Psoas muscle (tissue), 8 donors: ENCODE data around the gene BCAS4. TPM values are rescaled to one million over a fixed set of nuclear protein-coding genes. Genes with fewer than 3 reads are reported as not detected.

Source experiments
- ATAC-seq, 4 donors: fragments of 200-7000 bp; cut with Tn5 transposase; one replicate each; pipeline ENCODE4 v1.9.1; 2020; ENCODE audit warnings: moderate library complexity in 3 of 4, mild to moderate bottlenecking in 2 of 4
- DNase-seq, 2 donors: peaks; one replicate each; pipeline ENCODE4 v3.0.0-alpha.2; 2020
- H3K27ac ChIP-seq: fragments of 200-600 bp; one replicate; pipeline ENCODE4 v1.8.0; 2022
- H3K27me3 ChIP-seq, 3 donors: fragments of 200-600 bp in 1 of 3; one replicate each; pipeline versions ENCODE4 v1.6.1 to v1.8.0; 2013 to 2022; ENCODE audit warnings: low read length in 2 of 3, mild to moderate bottlenecking in 2 of 3, moderate library complexity in 1 of 3; ENCODE audit not compliant: insufficient read depth in 3 of 3
- H3K36me3 ChIP-seq, 2 donors: fragments of 200-600 bp in 1 of 2; one replicate each; pipeline versions ENCODE4 v1.6.1 to v1.8.0; 2013 to 2022; ENCODE audit warnings: low read depth in 1 of 2, mild to moderate bottlenecking in 1 of 2, moderate library complexity in 1 of 2; ENCODE audit not compliant: insufficient read depth in 1 of 2
- H3K4me1 ChIP-seq: fragments of 200-600 bp; one replicate; pipeline ENCODE4 v1.8.0; 2022
- H3K4me3 ChIP-seq: fragments of 200-600 bp; one replicate; pipeline ENCODE4 v1.8.0; 2022; ENCODE audit warnings: mild to moderate bottlenecking
- H3K9me3 ChIP-seq: fragments of 200-600 bp; one replicate; pipeline ENCODE4 v1.8.0; 2022
- WGBS, 3 donors: extraction: QIAGEN DNeasy Blood & Tissue Kit; methylation state at CpG; one replicate each; pipeline versions ENCODE4 v1.1.6 to v1.1.7; 2013; 5-methylcytosine and 5-hydroxymethylcytosine counted together
- intact Hi-C, 2 donors: fragments of 100-400 bp; cut with DNase I; formaldehyde crosslinking; loops; one replicate each; pipeline versions ENCODE4 v1.11.0 to v1.14.2; 2022
- polyA plus RNA-seq, 3 donors: library from polyadenylated mRNA; stranded (reverse); fragments of 200-250 nt; gene quantifications; one replicate each; pipeline ENCODE4 v1.2.3, GENCODE V29; 2013
- total RNA-seq, 4 donors: library from RNA; stranded (reverse); fragmentation: NEBNext Ultra II Directional in 2 of 4; extraction: Animal tissue kit (Norgen Biotek cat#: 25700) in 2 of 4; gene quantifications; one replicate each; pipeline versions ENCODE4 v1.2.1 to v1.2.4, GENCODE V29; 2021 to 2023
- TF ChIP-seq, protein P1 (sequence below): fragments of 200-600 bp; IDR thresholded peaks from one replicate; pipeline ENCODE4 v1.8.0; 2022; ENCODE audit warnings: antibody characterized with exemption
- donor health status: healthy with polysubstance abuse.
- donor health status: DM: no; HTN: no; CAD: no; lungs with moderate emphysema.
- donor health status: Bipolar disorder and iron deficiency.
- donor health status: healthy.
- donor health status: DM: yes; HTN: yes; CAD: no.
- donor health status: DM: no; HTN: no; CAD: no.
- donor health status: DM: no; HTN: no; CAD: no.
- donor health status: DM: yes; HTN: yes; CAD: no.

BCAS4 gene
- total and polyA plus RNA-seq, 7 donors, result 0.24 to 1.9 (median 0.38) TPM

DNA sequence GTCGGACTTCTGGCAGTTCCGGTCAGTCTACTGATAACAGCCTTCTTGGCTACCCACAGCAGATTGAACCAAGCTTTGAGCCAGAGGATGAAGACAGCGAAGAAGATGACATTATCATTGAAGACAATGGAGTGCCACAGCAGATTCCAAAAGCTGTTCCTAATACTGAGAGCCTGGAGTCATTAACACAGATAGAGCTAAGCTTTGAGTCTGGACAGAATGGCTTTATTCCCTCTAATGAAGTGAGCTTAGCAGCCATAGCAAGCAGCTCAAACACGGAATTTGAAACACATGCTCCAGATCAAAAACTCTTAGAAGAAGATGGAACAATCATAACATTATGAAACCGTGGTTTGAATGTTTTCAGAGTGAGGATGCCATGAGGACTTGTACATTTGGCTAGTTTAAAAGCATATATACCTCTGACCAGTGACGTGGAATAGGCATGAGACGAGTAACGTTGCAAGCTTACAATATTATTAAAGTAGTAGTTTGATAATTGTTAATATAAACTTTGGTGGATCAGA is 44.7 kb upstream of the BCAS4 start:
- Histone ChIP-seq H3K9me3 (no peaks in the 10 kb centered on the region), H3K36me3 (no peaks in the 10 kb centered on the region), H3K27ac (no peak overlapping the region), H3K27me3 (no peaks in the 10 kb centered on the region), H3K4me1 (peaks cover 1% of the 10 kb centered on the region), H3K4me3 (no peak overlapping the region)
- intact Hi-C loops, result no loop called here
- DNase-seq (no peak), ATAC-seq (no peak)
- TF ChIP-seq, protein P1, sequence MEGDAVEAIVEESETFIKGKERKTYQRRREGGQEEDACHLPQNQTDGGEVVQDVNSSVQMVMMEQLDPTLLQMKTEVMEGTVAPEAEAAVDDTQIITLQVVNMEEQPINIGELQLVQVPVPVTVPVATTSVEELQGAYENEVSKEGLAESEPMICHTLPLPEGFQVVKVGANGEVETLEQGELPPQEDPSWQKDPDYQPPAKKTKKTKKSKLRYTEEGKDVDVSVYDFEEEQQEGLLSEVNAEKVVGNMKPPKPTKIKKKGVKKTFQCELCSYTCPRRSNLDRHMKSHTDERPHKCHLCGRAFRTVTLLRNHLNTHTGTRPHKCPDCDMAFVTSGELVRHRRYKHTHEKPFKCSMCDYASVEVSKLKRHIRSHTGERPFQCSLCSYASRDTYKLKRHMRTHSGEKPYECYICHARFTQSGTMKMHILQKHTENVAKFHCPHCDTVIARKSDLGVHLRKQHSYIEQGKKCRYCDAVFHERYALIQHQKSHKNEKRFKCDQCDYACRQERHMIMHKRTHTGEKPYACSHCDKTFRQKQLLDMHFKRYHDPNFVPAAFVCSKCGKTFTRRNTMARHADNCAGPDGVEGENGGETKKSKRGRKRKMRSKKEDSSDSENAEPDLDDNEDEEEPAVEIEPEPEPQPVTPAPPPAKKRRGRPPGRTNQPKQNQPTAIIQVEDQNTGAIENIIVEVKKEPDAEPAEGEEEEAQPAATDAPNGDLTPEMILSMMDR, result no peak
- 79 to 86% (median 81%) methylated on average over 8 of the region's 8 CpGs for WGBS, 3 donors

- intact Hi-C loops, result no loop called here
Measured at GRCh38 chr20:50753152-50753551, 41.7 kb upstream of the BCAS4 start.

GRCh38 chr20:50754420-50754819 is 40.4 kb upstream of the BCAS4 start:
- 82 to 89% (median 82%) methylated on average over 4 of the region's 4 CpGs for WGBS, 3 donors
- H3K27me3 ChIP-seq, result no peaks in the 10 kb centered on the region
- intact Hi-C loops, result no loop called here
- H3K27ac ChIP-seq, result no peak overlapping the region
- H3K9me3 ChIP-seq, result no peaks in the 10 kb centered on the region
- no peaks in the 10 kb centered on the region for H3K36me3 ChIP-seq
- no peaks in the 10 kb centered on the region for H3K4me1 ChIP-seq
- DNase-seq, result no peak
- TF ChIP-seq, protein P1, result no peak
- no peak for ATAC-seq
- H3K4me3 ChIP-seq, result no peak overlapping the region

More at GRCh38 chr20:50753152-50753551, 41.7 kb upstream of the BCAS4 start:
- Histone ChIP-seq H3K9me3 (no peaks in the 10 kb centered on the region), H3K4me1 (no peaks in the 10 kb centered on the region), H3K27me3 (no peaks in the 10 kb centered on the region), H3K36me3 (no peaks in the 10 kb centered on the region), H3K4me3 (no peak overlapping the region), H3K27ac (no peak overlapping the region)
- WGBS, 3 donors, result 96 to 97% (median 97%) methylated on average over 3 of the region's 3 CpGs
- DNase-seq (no peak), ATAC-seq (no peak)
- TF ChIP-seq, protein P1, result no peak

GRCh38 chr20:50756447-50756846 is 38.4 kb upstream of the BCAS4 start:
- no peaks in the 10 kb centered on the region for H3K36me3 ChIP-seq
- WGBS, 3 donors, result 72 to 81% (median 80%) methylated on average over 2 of the region's 2 CpGs
- TF ChIP-seq, protein P1, result no peak
- no peak for DNase-seq
- no peak for ATAC-seq
- H3K4me1 ChIP-seq, result peaks cover 2% of the 10 kb centered on the region
- H3K27me3 ChIP-seq, result no peaks in the 10 kb centered on the region
- no peak overlapping the region for H3K27ac ChIP-seq
- H3K4me3 ChIP-seq, result no peak overlapping the region
- H3K9me3 ChIP-seq, result no peaks in the 10 kb centered on the region
- intact Hi-C loops, result no loop called here

DNA sequence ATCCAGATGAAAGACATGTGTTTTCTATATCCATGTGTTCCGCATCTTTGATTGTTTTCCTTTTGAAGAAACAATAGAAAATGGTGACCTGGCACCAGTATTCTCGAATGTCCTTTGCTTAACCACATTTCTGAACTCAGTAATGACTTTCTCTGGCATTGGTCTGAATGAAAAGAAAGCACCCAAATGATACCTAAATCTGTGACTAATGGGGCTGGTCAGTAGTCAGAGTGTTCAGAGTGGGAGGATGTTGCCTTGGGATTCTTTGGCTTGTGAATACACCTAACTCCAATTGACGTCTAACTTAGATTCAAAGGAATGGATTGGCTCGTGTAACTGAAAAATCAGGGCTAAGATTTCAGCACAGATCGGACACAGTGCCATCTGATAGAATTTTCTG is 36.4 kb upstream of the BCAS4 start:
- DNase-seq (no peak), ATAC-seq (no peak)
- Histone ChIP-seq H3K27ac (no peak overlapping the region), H3K4me3 (no peak overlapping the region), H3K9me3 (no peaks in the 10 kb centered on the region), H3K4me1 (peaks cover 16% of the 10 kb centered on the region), H3K36me3 (no peaks in the 10 kb centered on the region), H3K27me3 (no peaks in the 10 kb centered on the region)
- 68 to 71% (median 68%) methylated on average over 5 of the region's 5 CpGs for WGBS, 3 donors
- intact Hi-C loops, result no loop called here
- TF ChIP-seq, protein P1, result no peak
